Measurements from ENCODE around the gene CLTB.
"Not testable (repeated sequence)": the region's sequence is repeated elsewhere in the genome, so short reads cannot be mapped to it uniquely, and the experiment has no call there.

Gene CLTB

GRCh38 chr5:176427971-176428370 is 11.6 kb upstream of the CLTB start:
- no peak for DNase-seq

- DNase-seq, result no peak
Observed at GRCh38 chr5:176426876-176427275, 10.5 kb upstream of the CLTB start.

GRCh38 chr5:176425791-176426190 is 9.5 kb upstream of the CLTB start:
- no peak for DNase-seq

GRCh38 chr5:176425138-176425537 is 8.8 kb upstream of the CLTB start:
- no peak for DNase-seq

- no peak for DNase-seq
Observed at GRCh38 chr5:176424181-176424580, 7.8 kb upstream of the CLTB start.

GRCh38 chr5:176420972-176421544 is 4.7 kb upstream of the CLTB start:
- no peak for DNase-seq

GRCh38 chr5:176420086-176420485 is 3.7 kb upstream of the CLTB start:
- no peak for DNase-seq

- DNase-seq, result no peak
Observed at GRCh38 chr5:176418251-176418650, 1.9 kb upstream of the CLTB start.

GRCh38 chr5:176416965-176417364 is 626 bp upstream of the CLTB start:
- DNase-seq, result no peak

- DNase-seq, result no peak
Observed at GRCh38 chr5:176415240-176415951, 943 bp downstream of the CLTB start.

GRCh38 chr5:176414704-176415103 is 1.6 kb downstream of the CLTB start:
- no peak for DNase-seq

- no peak for DNase-seq
Observed at GRCh38 chr5:176413709-176414191, 2.6 kb downstream of the CLTB start.

- DNase-seq, result peak in 2 of 58 donors; percentile 20 to 28
Observed at GRCh38 chr5:176413255-176413565, 3.1 kb downstream of the CLTB start.

GRCh38 chr5:176412517-176413254 is 3.7 kb downstream of the CLTB start:
- DNase-seq, result no peak

- DNase-seq, result no peak
Observed at GRCh38 chr5:176410486-176411180, 5.7 kb downstream of the CLTB start.

GRCh38 chr5:176409765-176410164 is 6.6 kb downstream of the CLTB start:
- DNase-seq, result no peak

GRCh38 chr5:176408590-176408989 is 7.7 kb downstream of the CLTB start:
- no peak for DNase-seq

GRCh38 chr5:176408252-176408573 is 8.1 kb downstream of the CLTB start:
- not testable (repeated sequence) for DNase-seq

- DNase-seq, result peak in 1 of 58 donors; percentile 14
Observed at GRCh38 chr5:176407456-176408251, 8.7 kb downstream of the CLTB start.

- DNase-seq, result no peak
Observed at GRCh38 chr5:176406436-176407052, 9.8 kb downstream of the CLTB start.

Data from anterior cingulate cortex (tissue), 58 donors.